ENCODE results near the gene CEP126. TPM values are rescaled to one million over a fixed set of nuclear protein-coding genes. Genes with fewer than 3 reads are reported as not detected.

The CEP126 gene
- total RNA-seq, 2 donors from 2014 or later, result 0.94 to 2.6 TPM

- no peak for DNase-seq
- Mint-ChIP-seq H3K27ac (no peak overlapping the region), H3K27me3 (peaks cover 9% of the 10 kb centered on the region), H3K4me1 (peaks cover 8% of the 10 kb centered on the region), H3K4me3 (no peak overlapping the region), H3K36me3 (ENCODE audit: low read depth) (peaks cover 5% of the 10 kb centered on the region)
- H3K9me3 ChIP-seq (ENCODE audit: control insufficient read depth, low read length, poor library complexity, severe bottlenecking), result no peaks in the 10 kb centered on the region
- ATAC-seq, result no peak
Observed at GRCh38 chr11:102006835-102007566, 92.2 kb downstream of the CEP126 start.

DNA sequence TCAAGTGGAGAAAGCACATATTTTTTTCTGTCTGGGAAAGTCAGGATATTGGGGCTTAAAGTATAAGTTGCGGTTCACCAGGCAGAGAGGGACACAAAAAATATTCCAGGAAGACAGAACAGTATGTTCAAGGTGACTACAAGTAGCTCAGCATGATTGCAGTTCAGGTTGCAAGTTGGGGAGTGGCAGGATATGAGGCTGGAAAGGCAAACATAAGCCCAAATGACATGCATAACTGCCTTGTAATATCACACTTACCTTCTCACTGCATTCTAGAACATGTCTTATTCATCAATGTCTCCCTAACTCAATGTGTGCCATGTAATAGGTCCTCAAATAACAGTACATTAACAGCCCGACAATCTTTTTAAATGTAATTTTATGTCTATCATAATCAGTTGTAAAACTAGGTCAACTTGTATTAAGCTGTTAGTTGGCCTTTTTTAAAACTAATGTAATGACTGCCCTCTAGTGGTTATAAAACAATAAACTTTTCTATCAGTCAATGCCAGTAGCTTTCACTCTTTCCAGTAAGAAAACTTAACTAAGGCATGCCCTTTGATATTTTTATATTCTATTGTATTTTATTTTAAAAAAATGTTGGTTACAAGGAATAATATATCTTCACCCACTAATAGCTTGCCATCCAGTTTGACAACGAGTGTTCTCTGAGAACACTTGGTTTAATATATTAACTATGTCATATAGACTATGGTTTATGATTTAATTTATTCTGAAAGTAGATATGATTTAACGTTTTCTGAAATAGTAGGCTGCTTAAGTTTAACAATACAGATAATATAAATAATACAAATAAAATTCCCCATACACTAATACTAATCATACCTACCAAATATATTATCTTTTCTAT lies 93.0 kb downstream of the CEP126 start:
- DNase-seq (no peak), ATAC-seq (no peak)
- Mint-ChIP-seq H3K27ac (no peak overlapping the region), H3K4me1 (peaks cover 8% of the 10 kb centered on the region), H3K27me3 (peaks cover 15% of the 10 kb centered on the region), H3K4me3 (no peak overlapping the region), H3K36me3 (ENCODE audit: low read depth) (peaks cover 2% of the 10 kb centered on the region)
- H3K9me3 ChIP-seq (ENCODE audit: control insufficient read depth, low read length, poor library complexity, severe bottlenecking), result no peaks in the 10 kb centered on the region

- ATAC-seq, result no peak
- no peak overlapping the region for H3K4me3 Mint-ChIP-seq
- H3K4me1 Mint-ChIP-seq, result peaks cover 7% of the 10 kb centered on the region
Observed at GRCh38 chr11:102010776-102011494, 96.1 kb downstream of the CEP126 start.

DNA sequence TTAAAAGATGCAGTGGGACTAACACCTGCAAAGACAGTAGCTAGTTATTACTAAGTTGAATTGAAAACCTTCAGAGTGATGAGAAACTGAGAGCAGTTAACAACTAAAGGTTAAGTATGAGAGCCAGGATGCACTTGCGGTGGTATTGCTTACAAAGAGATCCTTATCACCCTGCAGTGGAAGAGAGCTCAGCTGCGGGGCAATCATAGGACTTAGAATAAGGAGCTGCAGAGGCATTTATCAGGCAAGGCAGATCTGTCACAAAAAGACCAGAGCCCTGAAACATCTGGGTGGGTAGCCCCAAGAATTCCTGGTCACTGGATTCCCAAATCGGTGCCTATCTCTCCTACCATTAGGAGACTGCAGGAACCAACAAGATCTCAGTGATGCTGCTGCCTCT lies 98.1 kb downstream of the CEP126 start:
- Mint-ChIP-seq H3K27me3 (peaks cover 23% of the 10 kb centered on the region), H3K4me3 (no peak overlapping the region), H3K27ac (no peak overlapping the region), H3K36me3 (ENCODE audit: low read depth) (peaks cover 6% of the 10 kb centered on the region), H3K4me1 (peaks cover 5% of the 10 kb centered on the region)
- no peak for DNase-seq
- peak; percentile 64 for ATAC-seq
- no peaks in the 10 kb centered on the region for H3K9me3 ChIP-seq (ENCODE audit: control insufficient read depth, low read length, poor library complexity, severe bottlenecking)

More at GRCh38 chr11:102010776-102011494, 96.1 kb downstream of the CEP126 start:
- H3K27ac Mint-ChIP-seq, result no peak overlapping the region
- no peaks in the 10 kb centered on the region for H3K9me3 ChIP-seq (ENCODE audit: control insufficient read depth, low read length, poor library complexity, severe bottlenecking)
- DNase-seq, result no peak
- H3K27me3 Mint-ChIP-seq, result peaks cover 23% of the 10 kb centered on the region
- peaks cover 6% of the 10 kb centered on the region for H3K36me3 Mint-ChIP-seq (ENCODE audit: low read depth)

DNA sequence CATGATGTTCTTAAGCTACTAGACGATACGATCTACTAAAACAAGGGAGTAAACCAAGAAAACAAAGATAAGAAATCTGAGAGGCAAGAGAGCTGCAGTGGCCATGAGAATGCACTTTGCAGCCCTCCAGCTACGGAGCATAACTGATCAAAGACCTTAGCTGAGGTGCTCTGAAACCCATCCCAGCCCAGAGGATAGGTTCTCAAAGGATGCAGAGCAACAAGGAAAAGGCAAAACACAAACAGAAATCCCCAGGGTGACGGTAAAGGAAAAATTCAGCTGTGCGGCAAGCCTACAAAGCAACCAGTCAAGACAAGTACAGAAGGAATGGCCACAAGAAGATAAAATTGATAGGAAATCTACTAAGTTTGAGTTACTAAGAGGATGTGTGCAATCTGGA lies 99.9 kb downstream of the CEP126 start:
- Mint-ChIP-seq H3K36me3 (ENCODE audit: low read depth) (peaks cover 6% of the 10 kb centered on the region), H3K27me3 (peaks cover 22% of the 10 kb centered on the region), H3K27ac (no peak overlapping the region), H3K4me1 (peaks cover 5% of the 10 kb centered on the region), H3K4me3 (no peak overlapping the region)
- ATAC-seq (no peak), DNase-seq (no peak)
- no peaks in the 10 kb centered on the region for H3K9me3 ChIP-seq (ENCODE audit: control insufficient read depth, low read length, poor library complexity, severe bottlenecking)

DNA sequence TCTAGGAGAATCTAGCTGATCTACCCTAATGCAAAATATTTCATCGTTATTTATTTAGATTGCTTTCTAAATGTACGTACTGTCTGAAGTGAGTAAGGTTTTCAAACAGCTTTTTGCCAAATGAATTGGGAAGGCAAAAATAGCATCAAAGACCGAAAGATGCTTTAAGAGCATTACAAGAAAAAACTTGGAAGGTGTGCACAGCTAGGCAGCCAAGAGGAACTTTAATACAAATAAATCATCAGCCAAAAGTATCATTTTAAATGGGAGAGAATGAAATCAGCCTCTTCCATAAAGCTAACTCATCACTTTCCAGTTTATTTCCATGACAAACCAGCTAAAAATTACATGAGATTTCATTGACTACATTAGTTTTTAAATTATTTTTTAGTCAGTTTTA lies 102.2 kb downstream of the CEP126 start:
- H3K4me1 Mint-ChIP-seq, result peaks cover 5% of the 10 kb centered on the region
- no peak for ATAC-seq
- peaks cover 3% of the 10 kb centered on the region for H3K36me3 Mint-ChIP-seq (ENCODE audit: low read depth)
- peaks cover 14% of the 10 kb centered on the region for H3K27me3 Mint-ChIP-seq
- H3K27ac Mint-ChIP-seq, result no peak overlapping the region
- H3K4me3 Mint-ChIP-seq, result no peak overlapping the region
- H3K9me3 ChIP-seq (ENCODE audit: control insufficient read depth, low read length, poor library complexity, severe bottlenecking), result no peaks in the 10 kb centered on the region
- no peak for DNase-seq

DNA sequence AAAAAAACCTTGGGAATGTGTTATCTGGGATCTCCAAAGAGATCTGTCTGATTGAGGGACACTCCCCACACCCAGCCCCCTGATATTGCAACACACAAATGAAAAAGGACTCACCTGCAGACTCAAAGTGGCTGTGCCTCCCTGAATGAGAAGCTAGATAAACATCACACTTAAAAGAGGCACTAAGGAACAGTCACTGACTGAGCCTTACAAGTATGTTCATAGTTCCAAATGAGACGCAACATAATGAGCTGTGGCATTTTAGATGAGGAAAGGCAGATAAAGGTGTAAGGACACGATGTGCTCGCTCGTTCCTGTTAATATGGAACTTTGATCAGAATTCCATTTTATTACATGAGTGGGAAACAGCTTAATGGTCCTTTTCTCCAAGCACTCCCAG lies 111.4 kb downstream of the CEP126 start:
- H3K36me3 Mint-ChIP-seq (ENCODE audit: low read depth), result peaks cover 3% of the 10 kb centered on the region
- no peaks in the 10 kb centered on the region for H3K9me3 ChIP-seq (ENCODE audit: control insufficient read depth, low read length, poor library complexity, severe bottlenecking)
- H3K27ac Mint-ChIP-seq, result no peak overlapping the region
- no peak overlapping the region for H3K4me3 Mint-ChIP-seq
- H3K4me1 Mint-ChIP-seq, result peaks cover 3% of the 10 kb centered on the region
- DNase-seq (no peak), ATAC-seq (no peak)
- peaks cover 46% of the 10 kb centered on the region for H3K27me3 Mint-ChIP-seq

- Mint-ChIP-seq H3K27me3 (peaks cover 46% of the 10 kb centered on the region), H3K36me3 (ENCODE audit: low read depth) (peaks cover 3% of the 10 kb centered on the region), H3K27ac (no peak overlapping the region), H3K4me1 (peaks cover 3% of the 10 kb centered on the region), H3K4me3 (no peak overlapping the region)
- no peaks in the 10 kb centered on the region for H3K9me3 ChIP-seq (ENCODE audit: control insufficient read depth, low read length, poor library complexity, severe bottlenecking)
- no peak for DNase-seq
- no peak for ATAC-seq
Observed at GRCh38 chr11:102026959-102027358, 112.1 kb downstream of the CEP126 start.

- H3K4me3 Mint-ChIP-seq, result no peak overlapping the region
- no peak for DNase-seq
- no peaks in the 10 kb centered on the region for H3K36me3 Mint-ChIP-seq (ENCODE audit: low read depth)
- no peak for ATAC-seq
- H3K4me1 Mint-ChIP-seq, result no peaks in the 10 kb centered on the region
- H3K27ac Mint-ChIP-seq, result no peak overlapping the region
- H3K9me3 ChIP-seq (ENCODE audit: control insufficient read depth, low read length, poor library complexity, severe bottlenecking), result no peaks in the 10 kb centered on the region
- no peaks in the 10 kb centered on the region for H3K27me3 Mint-ChIP-seq
Observed at GRCh38 chr11:102036757-102037156, 121.9 kb downstream of the CEP126 start.

- no peaks in the 10 kb centered on the region for H3K9me3 ChIP-seq (ENCODE audit: control insufficient read depth, low read length, poor library complexity, severe bottlenecking)
- Mint-ChIP-seq H3K4me1 (peaks cover 7% of the 10 kb centered on the region), H3K27ac (peak overlapping the region; percentile 49), H3K27me3 (peaks cover 28% of the 10 kb centered on the region), H3K36me3 (ENCODE audit: low read depth) (peaks cover 3% of the 10 kb centered on the region), H3K4me3 (peak overlapping the region; percentile 82)
- no peak for ATAC-seq
- DNase-seq, result no peak
Observed at GRCh38 chr11:102046841-102047240, 132.0 kb downstream of the CEP126 start.

- H3K9me3 ChIP-seq (ENCODE audit: control insufficient read depth, low read length, poor library complexity, severe bottlenecking), result no peaks in the 10 kb centered on the region
- H3K36me3 Mint-ChIP-seq (ENCODE audit: low read depth), result peaks cover 3% of the 10 kb centered on the region
- DNase-seq, result peak in 2 of 3 donors; percentile 12 to 21
- H3K4me1 Mint-ChIP-seq, result peaks cover 7% of the 10 kb centered on the region
- peak within 1 kb of the TSS; percentile 82 for H3K4me3 Mint-ChIP-seq
- ATAC-seq, result peak; percentile 84
- H3K27me3 Mint-ChIP-seq, result peaks cover 28% of the 10 kb centered on the region
- peak within 1 kb of the TSS; percentile 49 for H3K27ac Mint-ChIP-seq
Observed at GRCh38 chr11:102047305-102047924, 132.6 kb downstream of the CEP126 start, which contains the start of gene CFAP300. CFAP300 (plus strand) TSS chr11:102047437; CDS start chr11:102047471, 34 bp downstream.
